GM10266 (cell line): ENCODE measurements around the gene TNKS2.
"Not testable (repeated sequence)": the region's sequence is repeated elsewhere in the genome, so short reads cannot be mapped to it uniquely, and the experiment has no call there.

ENCODE experiments used
- DNase-seq: peaks from one replicate; pipeline ENCODE4 v3.0.0; 2012; ENCODE audit errors: extremely low spot score
- CTCF ChIP-seq: IDR thresholded peaks from 2 replicates; pipeline ENCODE4 v1.5.1; 2012; ENCODE audit warnings: mild to moderate bottlenecking, low read depth; ENCODE audit not compliant: control insufficient read depth, insufficient read depth; ENCODE audit errors: missing control alignments

Gene TNKS2

GRCh38 chr10:91803386-91804125 is 5.3 kb downstream of the TNKS2 start:
- no peak for TF ChIP-seq CTCF
- no peak for DNase-seq

DNA sequence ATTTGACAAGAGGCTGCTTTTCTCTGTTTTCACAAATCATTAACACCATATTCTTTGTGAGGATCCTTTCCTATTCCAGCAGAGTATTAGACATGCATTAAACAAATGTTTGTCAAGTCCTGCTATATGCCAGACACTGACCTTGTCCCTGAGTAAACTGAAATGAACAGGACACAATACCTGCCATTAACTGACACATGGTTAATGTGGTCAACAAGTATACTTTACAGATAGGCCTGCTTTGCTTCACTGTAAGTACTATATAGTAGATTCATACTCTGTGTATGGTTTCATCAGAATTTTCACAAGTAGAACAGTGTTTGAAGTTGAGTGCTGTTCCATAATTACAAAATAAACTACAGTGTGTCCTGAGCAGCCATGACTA is 5.9 kb downstream of the TNKS2 start:
- no peak for DNase-seq
- no peak for TF ChIP-seq CTCF

GRCh38 chr10:91805110-91805838 is 7.0 kb downstream of the TNKS2 start:
- TF ChIP-seq CTCF: no peak
- no peak for DNase-seq

DNA sequence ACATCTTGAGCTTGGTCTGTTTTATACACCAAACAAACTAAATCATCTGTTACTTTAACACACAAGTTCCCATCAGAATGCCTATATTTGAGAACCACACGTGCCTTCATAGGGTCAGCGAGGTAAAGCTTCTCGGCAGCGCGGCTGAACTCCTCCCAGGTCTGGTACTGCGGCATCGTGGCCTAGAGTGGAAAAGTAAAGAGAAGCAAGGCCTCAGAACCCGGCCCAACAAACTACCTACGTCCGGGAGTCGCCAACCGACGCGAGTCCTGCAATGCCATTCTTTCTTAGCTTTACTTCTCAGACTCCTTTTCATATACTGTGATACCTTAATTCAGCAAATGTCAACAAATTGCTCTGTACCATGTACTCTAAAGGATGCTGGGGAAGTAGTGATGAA is 9.0 kb downstream of the TNKS2 start:
- not testable (repeated sequence) for DNase-seq

DNA sequence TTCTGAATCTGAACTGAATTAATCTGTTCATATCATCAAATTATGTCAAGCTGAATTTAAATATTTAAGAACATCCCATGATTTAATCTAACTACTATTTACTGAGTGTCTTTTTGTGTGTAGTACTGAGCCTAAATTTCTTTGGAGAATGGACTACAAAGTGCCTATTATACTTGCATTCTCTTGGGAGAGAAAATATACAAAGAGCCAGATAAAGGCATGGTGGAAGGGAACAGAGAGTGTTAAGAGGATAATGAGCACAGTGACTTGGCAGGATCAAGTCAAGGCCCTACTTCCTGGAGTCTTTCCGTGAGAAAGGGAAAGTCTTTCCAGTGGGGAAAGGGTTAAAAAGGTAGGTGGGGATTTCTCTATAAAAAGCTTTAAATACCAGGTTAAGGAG is 15.0 kb downstream of the TNKS2 start:
- DNase-seq: no peak
- no peak for TF ChIP-seq CTCF

- DNase-seq: no peak
- no peak for TF ChIP-seq CTCF
These were observed 18.8 kb downstream of the TNKS2 start for GRCh38 chr10:91816981-91817380.

- DNase-seq: no peak
- no peak for TF ChIP-seq CTCF
These were observed 21.9 kb downstream of the TNKS2 start for GRCh38 chr10:91820144-91820543.

DNA sequence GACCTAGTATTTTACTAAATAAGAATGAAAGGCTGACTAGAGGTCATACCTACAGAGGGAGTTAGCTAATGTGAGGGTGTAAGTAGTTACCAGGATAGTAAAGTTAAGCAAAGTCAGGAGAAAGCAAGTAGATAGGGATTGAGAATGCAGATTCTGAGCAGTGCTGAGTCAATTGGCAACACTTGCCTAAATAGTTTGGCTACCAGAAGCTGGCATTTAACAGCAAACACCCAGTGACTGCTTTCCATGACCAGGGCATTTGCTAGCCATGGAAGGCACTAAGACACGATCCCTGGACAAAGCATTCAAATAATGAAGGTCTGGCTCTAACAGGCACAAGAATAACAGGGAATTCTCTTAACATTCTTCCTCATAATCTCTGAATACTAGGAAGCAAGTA is 25.9 kb downstream of the TNKS2 start:
- no peak for DNase-seq
- no peak for TF ChIP-seq CTCF
